Measurements from ENCODE around the gene ABHD16B.

ABHD16B gene

DNA sequence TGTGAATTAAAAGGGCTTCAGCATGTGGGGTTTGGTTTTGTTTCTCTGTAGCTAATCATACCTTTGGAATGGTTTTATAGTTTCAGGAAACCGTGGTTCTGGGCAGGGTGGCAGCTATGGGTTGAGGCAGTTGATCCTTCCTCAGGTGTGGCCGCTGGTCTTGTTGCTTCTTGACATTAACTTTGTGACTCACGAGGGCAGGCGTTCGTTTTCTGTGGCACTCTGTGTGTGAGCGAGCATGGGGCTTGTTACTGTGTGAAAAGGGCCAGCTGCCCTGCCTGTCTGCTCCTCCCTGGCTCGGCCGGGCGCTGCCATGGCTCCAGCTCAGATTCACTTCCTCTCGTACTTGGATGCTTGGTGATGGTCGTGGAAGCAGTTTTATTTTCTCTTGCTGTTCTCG, 49.9 kb downstream of the ABHD16B start:
- no peak overlapping the region for H3K4me2 ChIP-seq (ENCODE audit: low read length)
- no peaks in the 10 kb centered on the region for H3K9me3 ChIP-seq (ENCODE audit: insufficient read depth, low read length)
- H2AFZ ChIP-seq (ENCODE audit: low read depth, low read length) = no peak overlapping the region
- no peaks in the 10 kb centered on the region for H3K27me3 ChIP-seq (ENCODE audit: low read depth, low read length)
- TF ChIP-seq EZH2phosphoT487 (IDR thresholded peaks at IDR 0.05; ENCODE audit: low read depth) = no peak
- TF ChIP-seq, protein P1, sequence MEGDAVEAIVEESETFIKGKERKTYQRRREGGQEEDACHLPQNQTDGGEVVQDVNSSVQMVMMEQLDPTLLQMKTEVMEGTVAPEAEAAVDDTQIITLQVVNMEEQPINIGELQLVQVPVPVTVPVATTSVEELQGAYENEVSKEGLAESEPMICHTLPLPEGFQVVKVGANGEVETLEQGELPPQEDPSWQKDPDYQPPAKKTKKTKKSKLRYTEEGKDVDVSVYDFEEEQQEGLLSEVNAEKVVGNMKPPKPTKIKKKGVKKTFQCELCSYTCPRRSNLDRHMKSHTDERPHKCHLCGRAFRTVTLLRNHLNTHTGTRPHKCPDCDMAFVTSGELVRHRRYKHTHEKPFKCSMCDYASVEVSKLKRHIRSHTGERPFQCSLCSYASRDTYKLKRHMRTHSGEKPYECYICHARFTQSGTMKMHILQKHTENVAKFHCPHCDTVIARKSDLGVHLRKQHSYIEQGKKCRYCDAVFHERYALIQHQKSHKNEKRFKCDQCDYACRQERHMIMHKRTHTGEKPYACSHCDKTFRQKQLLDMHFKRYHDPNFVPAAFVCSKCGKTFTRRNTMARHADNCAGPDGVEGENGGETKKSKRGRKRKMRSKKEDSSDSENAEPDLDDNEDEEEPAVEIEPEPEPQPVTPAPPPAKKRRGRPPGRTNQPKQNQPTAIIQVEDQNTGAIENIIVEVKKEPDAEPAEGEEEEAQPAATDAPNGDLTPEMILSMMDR (IDR thresholded peaks at IDR 0.05; ENCODE audit: low read depth, low read length) = no peak
- no peaks in the 10 kb centered on the region for H3K36me3 ChIP-seq (replicated peaks; ENCODE audit: low read depth, low read length)
- H3K9ac ChIP-seq (ENCODE audit: low read length) = no peak overlapping the region
- peaks cover 99% of the 10 kb centered on the region for H3K79me2 ChIP-seq (ENCODE audit: low read length)
- H3K27ac ChIP-seq (ENCODE audit: low read length) = no peak overlapping the region
- H3K4me1 ChIP-seq (ENCODE audit: low read length) = no peaks in the 10 kb centered on the region
- peaks cover 66% of the 10 kb centered on the region for H4K20me1 ChIP-seq (ENCODE audit: insufficient read depth, low read length)
- H3K4me3 ChIP-seq (ENCODE audit: low read length) = no peak overlapping the region
